Sigmoid colon (tissue), 7 donors: ENCODE data around the gene SPATA31E1. TPM values are rescaled to one million over a fixed set of nuclear protein-coding genes. Genes with fewer than 3 reads are reported as not detected.

Experiments used
- DNase-seq: peaks from one replicate; pipeline ENCODE4 v3.0.0-alpha.2; 2019
- H3K27ac ChIP-seq, 4 donors: fragments of 200-600 bp; sonication (generic); one replicate each; pipeline ENCODE4 v1.5.1; 2016 to 2019; ENCODE audit warnings: mild to moderate bottlenecking in 1 of 4
- H3K27me3 ChIP-seq, 3 donors: fragments of 200-600 bp; sonication (generic); one replicate each; pipeline ENCODE4 v1.5.1; 2019; ENCODE audit warnings: mild to moderate bottlenecking in 1 of 3
- H3K36me3 ChIP-seq, 4 donors: fragments of 200-600 bp; sonication (generic); one replicate each; pipeline ENCODE4 v1.5.1; 2016 to 2019
- H3K4me1 ChIP-seq, 4 donors: fragments of 200-600 bp; sonication (generic); one replicate each; pipeline ENCODE4 v1.5.1; 2017 to 2019
- H3K4me3 ChIP-seq, 4 donors: fragments of 200-600 bp; sonication (generic); one replicate each; pipeline ENCODE4 v1.5.1; 2017 to 2019; ENCODE audit warnings: mild to moderate bottlenecking in 2 of 4, moderate library complexity in 1 of 4
- H3K9me3 ChIP-seq, 4 donors: fragments of 200-600 bp in 3 of 4; sonication (generic) in 3 of 4; one replicate each; pipeline versions ENCODE4 v1.5.1 to v1.6.1; 2013 to 2019
- EP300 ChIP-seq, 4 donors: sonication (generic); formaldehyde crosslinking; IDR thresholded peaks; one replicate each; pipeline ENCODE4 v1.6.1; 2017; ENCODE audit warnings: antibody characterized with exemption in 4 of 4
- POLR2A ChIP-seq, 2 donors: fragments of 450-650 bp; IDR thresholded peaks; one replicate each; pipeline ENCODE4 v1.6.1; 2016; ENCODE audit warnings: antibody characterized with exemption in 2 of 2, mild to moderate bottlenecking in 2 of 2, moderate library complexity in 2 of 2
- POLR2AphosphoS5 ChIP-seq, 4 donors: sonication (generic); formaldehyde crosslinking; IDR thresholded peaks; one replicate each; pipeline ENCODE4 v1.6.1; 2017; ENCODE audit warnings: antibody characterized with exemption in 4 of 4
- WGBS, 2 donors: extraction: QIAGEN DNeasy Blood & Tissue Kit; methylation state at CpG; one replicate each; pipeline ENCODE4 v1.1.7; 2013; 5-methylcytosine and 5-hydroxymethylcytosine counted together
- intact Hi-C: fragments of 100-400 bp; cut with DNase I; formaldehyde crosslinking; loops from one replicate; pipeline ENCODE4 v1.15.1; 2023
- polyA plus RNA-seq, 3 donors: library from polyadenylated mRNA; stranded (reverse); fragments of 200-250 nt; gene quantifications; one replicate each; pipeline ENCODE4 v1.2.3, GENCODE V29; 2013
- total RNA-seq, 4 donors: library from RNA; depleted of rRNA; stranded (reverse); fragments of >200 nt; gene quantifications; one replicate each; pipeline ENCODE4 v1.1.0, GENCODE V29; 2016
- TF ChIP-seq, protein P1 (sequence below), 4 experiments: fragments of 450-650 bp in 3 of 4; fragments of 200-600 bp in 1 of 4; IDR thresholded peaks; one replicate each; pipeline ENCODE4 v1.5.1; 2016 to 2019; ENCODE audit warnings: antibody characterized with exemption in 4 of 4, mild to moderate bottlenecking in 3 of 4, moderate library complexity in 2 of 4
- donor health status: healthy with polysubstance abuse.
- donor health status: Bipolar disorder and iron deficiency.
- donor health status: healthy.

Gene SPATA31E1
- total and polyA plus RNA-seq, 7 donors = 0.01 TPM; not detected in 6

DNA sequence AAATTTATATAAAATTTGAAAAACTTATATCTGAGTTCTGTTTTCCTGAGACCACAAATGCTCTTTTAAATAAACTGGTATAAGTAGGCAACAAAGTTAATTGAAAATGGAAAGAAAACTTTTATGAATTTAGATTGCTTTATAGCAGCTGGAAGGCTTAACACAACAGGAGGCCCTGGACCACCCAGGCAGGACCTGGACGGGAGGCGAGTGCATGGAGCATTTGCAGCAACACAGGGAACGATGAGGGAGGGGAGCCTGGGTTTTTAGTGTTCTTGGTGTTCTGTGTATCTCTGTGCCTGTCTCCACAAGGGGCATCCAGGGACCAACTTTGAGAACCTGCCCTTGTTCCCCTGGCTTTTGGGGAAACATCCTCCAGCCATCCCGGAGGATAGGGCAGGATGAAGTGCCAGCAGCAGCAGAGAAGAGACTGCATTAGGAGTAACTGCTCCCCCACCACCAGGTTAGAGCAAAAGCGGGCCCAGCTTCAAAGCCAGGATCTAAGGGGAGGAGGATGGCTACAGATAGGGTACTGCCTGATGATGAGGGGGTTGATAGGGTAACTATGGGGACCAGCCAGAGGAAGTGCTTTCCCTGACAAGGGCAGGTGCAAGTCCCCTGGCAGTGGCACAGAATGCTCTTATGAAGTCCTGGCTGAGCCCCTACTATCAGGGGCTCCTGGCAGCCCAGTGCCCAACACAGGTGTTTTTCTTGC is 6.7 kb upstream of the SPATA31E1 start:
- TF ChIP-seq POLR2A (IDR thresholded peaks at IDR 0.05) (no peak), EP300 (IDR thresholded peaks at IDR 0.05) (no peak), POLR2AphosphoS5 (IDR thresholded peaks at IDR 0.05) (no peak)
- TF ChIP-seq, protein P1, sequence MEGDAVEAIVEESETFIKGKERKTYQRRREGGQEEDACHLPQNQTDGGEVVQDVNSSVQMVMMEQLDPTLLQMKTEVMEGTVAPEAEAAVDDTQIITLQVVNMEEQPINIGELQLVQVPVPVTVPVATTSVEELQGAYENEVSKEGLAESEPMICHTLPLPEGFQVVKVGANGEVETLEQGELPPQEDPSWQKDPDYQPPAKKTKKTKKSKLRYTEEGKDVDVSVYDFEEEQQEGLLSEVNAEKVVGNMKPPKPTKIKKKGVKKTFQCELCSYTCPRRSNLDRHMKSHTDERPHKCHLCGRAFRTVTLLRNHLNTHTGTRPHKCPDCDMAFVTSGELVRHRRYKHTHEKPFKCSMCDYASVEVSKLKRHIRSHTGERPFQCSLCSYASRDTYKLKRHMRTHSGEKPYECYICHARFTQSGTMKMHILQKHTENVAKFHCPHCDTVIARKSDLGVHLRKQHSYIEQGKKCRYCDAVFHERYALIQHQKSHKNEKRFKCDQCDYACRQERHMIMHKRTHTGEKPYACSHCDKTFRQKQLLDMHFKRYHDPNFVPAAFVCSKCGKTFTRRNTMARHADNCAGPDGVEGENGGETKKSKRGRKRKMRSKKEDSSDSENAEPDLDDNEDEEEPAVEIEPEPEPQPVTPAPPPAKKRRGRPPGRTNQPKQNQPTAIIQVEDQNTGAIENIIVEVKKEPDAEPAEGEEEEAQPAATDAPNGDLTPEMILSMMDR (IDR thresholded peaks at IDR 0.05) = no peak
- intact Hi-C loops = loop anchor here (2.0 kb wide), 1 partner anchor 149 kb away; the partner anchor contains the start of gene CTSL
- H3K9me3 ChIP-seq = peaks cover 0 to 4% (median 0%) of the 10 kb centered on the region in 4 donors
- peak overlapping the region in 2 of 4 donors; percentile 5 to 84 for H3K27ac ChIP-seq
- WGBS, 2 donors = 80 to 89% methylated on average over 5 of the region's 5 CpGs
- no peaks in the 10 kb centered on the region for H3K27me3 ChIP-seq
- no peak for DNase-seq
- peaks cover 0 to 64% (median 48%) of the 10 kb centered on the region in 4 donors for H3K4me1 ChIP-seq
- no peaks in the 10 kb centered on the region for H3K36me3 ChIP-seq
- H3K4me3 ChIP-seq = no peak overlapping the region

DNA sequence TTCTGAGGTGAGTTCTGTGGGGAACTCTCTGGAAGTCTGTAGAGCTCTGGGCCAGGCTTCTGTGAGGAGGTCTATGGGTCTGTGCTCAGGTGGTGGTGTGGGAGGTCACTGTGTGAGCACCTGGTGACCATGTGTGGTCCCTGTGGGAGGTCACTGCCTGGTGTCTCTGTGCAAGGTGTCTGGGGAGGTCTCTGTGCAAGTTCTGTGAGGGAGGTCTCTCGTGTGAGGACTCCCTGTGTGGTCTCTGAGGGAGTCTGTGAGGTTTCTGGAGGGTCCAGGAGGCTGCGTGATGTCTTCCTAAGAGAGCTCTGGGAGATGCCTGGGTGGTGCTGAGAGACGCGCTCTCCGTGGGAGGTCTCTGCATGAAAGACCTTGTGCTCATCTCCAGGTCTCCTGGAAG is 6.0 kb upstream of the SPATA31E1 start:
- H3K27ac ChIP-seq = no peak overlapping the region
- H3K4me3 ChIP-seq = no peak overlapping the region
- H3K4me1 ChIP-seq = peaks cover 0 to 57% (median 43%) of the 10 kb centered on the region in 4 donors
- WGBS, 2 donors = 87 to 95% methylated on average over 5 of the region's 5 CpGs
- intact Hi-C loops = no loop called here
- TF ChIP-seq POLR2AphosphoS5 (IDR thresholded peaks at IDR 0.05) = no peak
- no peak for TF ChIP-seq POLR2A (IDR thresholded peaks at IDR 0.05)
- no peak for TF ChIP-seq EP300 (IDR thresholded peaks at IDR 0.05)
- TF ChIP-seq, protein P1 (IDR thresholded peaks at IDR 0.05) = no peak
- DNase-seq = no peak
- H3K9me3 ChIP-seq = peaks cover 0 to 4% (median 0%) of the 10 kb centered on the region in 4 donors
- H3K36me3 ChIP-seq = no peaks in the 10 kb centered on the region
- H3K27me3 ChIP-seq = no peaks in the 10 kb centered on the region

DNA sequence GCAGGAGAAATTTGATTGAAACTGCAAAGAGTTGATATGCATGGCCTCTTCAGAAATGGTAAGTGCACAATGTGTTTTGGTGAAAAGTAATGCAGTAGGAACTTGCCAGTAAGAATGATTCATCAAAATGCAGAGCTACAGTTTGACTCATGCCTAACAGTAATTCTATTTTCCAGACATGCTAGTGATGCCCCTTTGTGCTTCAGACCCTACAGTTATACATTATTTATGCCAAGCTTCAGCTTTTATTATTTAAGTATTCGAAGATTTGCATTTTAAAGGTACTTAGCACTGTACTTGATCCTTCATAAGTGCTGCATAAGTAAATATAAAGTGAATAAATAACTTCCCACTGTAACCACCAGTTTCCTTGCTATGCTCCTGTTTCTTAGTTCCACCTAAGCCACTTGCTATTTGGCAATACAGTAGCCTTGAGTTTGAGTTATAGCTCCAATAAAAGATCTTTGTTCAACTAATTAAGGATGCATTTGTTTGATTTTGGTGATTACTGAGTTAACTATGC is 3.6 kb upstream of the SPATA31E1 start:
- no peak for DNase-seq
- intact Hi-C loops = no loop called here
- H3K36me3 ChIP-seq = no peaks in the 10 kb centered on the region
- H3K4me1 ChIP-seq = peaks cover 0 to 33% (median 21%) of the 10 kb centered on the region in 4 donors
- no peaks in the 10 kb centered on the region for H3K27me3 ChIP-seq
- peak overlapping the region in 3 of 4 donors; percentile 20 to 59 (median 27) for H3K27ac ChIP-seq
- TF ChIP-seq POLR2AphosphoS5 (IDR thresholded peaks at IDR 0.05) (no peak), EP300 (IDR thresholded peaks at IDR 0.05) (no peak)
- whole genome bisulfite sequencing, 2 donors = 8 to 72% methylated on average over 1 of the region's 1 CpG
- no peak overlapping the region for H3K4me3 ChIP-seq
- H3K9me3 ChIP-seq = peaks cover 0 to 4% (median 0%) of the 10 kb centered on the region in 4 donors

DNA sequence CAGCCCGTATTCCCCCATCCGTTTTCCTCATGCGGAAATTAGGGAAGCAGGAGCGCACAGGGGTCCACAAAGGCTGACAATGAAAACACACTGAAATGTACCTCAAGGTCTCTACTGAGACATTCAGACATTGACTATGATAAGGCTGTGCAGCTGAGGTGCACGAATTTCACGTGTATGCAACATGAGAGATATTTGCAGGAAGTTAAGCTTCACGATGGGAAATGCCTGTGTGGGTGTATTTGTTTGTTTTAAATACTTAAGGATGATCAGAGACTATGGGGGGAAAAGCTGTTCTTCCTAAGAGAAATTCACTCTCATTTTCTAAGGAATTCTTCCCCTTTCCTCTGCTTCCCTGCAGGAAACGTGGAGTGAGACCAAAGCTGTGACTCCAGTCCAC is 2.6 kb upstream of the SPATA31E1 start:
- Histone ChIP-seq H3K36me3 (no peaks in the 10 kb centered on the region), H3K9me3 (peaks cover 0 to 4% (median 0%) of the 10 kb centered on the region in 4 donors), H3K27me3 (no peaks in the 10 kb centered on the region), H3K4me1 (peaks cover 0 to 23% (median 12%) of the 10 kb centered on the region in 4 donors), H3K4me3 (no peak overlapping the region), H3K27ac (no peak overlapping the region)
- WGBS, 2 donors = 65 to 71% methylated on average over 8 of the region's 8 CpGs
- TF ChIP-seq POLR2A (IDR thresholded peaks at IDR 0.05) (no peak), EP300 (IDR thresholded peaks at IDR 0.05) (no peak), POLR2AphosphoS5 (IDR thresholded peaks at IDR 0.05) (no peak)
- TF ChIP-seq, protein P1 (IDR thresholded peaks at IDR 0.05) = no peak
- intact Hi-C loops = loop anchor here (5.0 kb wide), 2 partner anchors 87 to 198 kb away; no protein-coding TSS in a partner anchor
- DNase-seq = no peak

DNA sequence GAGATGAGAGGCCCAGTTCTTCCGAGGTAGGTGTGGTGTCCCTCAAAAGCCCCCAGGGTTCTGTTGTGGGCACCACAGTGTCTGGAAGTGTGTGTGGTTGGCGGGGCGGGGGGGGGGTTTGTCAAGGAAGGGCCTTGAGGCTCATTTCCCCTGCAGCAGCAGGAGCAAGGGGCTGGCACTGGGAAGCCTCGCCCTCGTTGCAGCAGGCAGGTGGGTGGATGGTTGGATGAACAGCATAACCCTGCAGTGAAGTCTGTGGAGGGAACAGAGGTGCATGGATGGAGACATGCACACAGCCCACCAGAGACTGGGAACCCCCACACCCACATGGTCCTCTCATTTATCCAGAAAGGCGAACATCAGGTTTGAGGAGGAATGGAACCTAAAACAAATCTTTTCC is 2.0 kb upstream of the SPATA31E1 start:
- intact Hi-C loops = loop anchor here (5.0 kb wide), 2 partner anchors 87 to 198 kb away; no protein-coding TSS in a partner anchor
- no peak for TF ChIP-seq POLR2AphosphoS5 (IDR thresholded peaks at IDR 0.05)
- TF ChIP-seq POLR2A (IDR thresholded peaks at IDR 0.05) = no peak
- TF ChIP-seq, protein P1 (IDR thresholded peaks at IDR 0.05) = no peak
- TF ChIP-seq EP300 (IDR thresholded peaks at IDR 0.05) = no peak
- 86 to 88% methylated on average over 6 of the region's 6 CpGs for WGBS, 2 donors

More for the DNA sequence above, 2.0 kb upstream of the SPATA31E1 start:
- Histone ChIP-seq H3K9me3 (peaks cover 0 to 4% (median 0%) of the 10 kb centered on the region in 4 donors), H3K36me3 (no peaks in the 10 kb centered on the region), H3K27me3 (no peaks in the 10 kb centered on the region), H3K4me3 (no peak overlapping the region), H3K27ac (no peak overlapping the region), H3K4me1 (peaks cover 0 to 17% (median 12%) of the 10 kb centered on the region in 4 donors)
- no peak for DNase-seq
